Ishikawa (cell line): ENCODE results near the gene ZNF536.

Source experiments
- CEBPB ChIP-seq: IDR thresholded peaks from 2 replicates; pipeline ENCODE4 v1.6.1; 2012
- CREB1 ChIP-seq: IDR thresholded peaks from 2 replicates; pipeline ENCODE4 v1.6.1; 2012; ENCODE audit warnings: low read depth
- EGR1 ChIP-seq: IDR thresholded peaks from 2 replicates; pipeline ENCODE4 v1.6.1; 2012
- EP300 ChIP-seq: IDR thresholded peaks from 2 replicates; pipeline ENCODE4 v1.6.1; 2012; ENCODE audit warnings: borderline replicate concordance
- MAX ChIP-seq: IDR thresholded peaks from 2 replicates; pipeline ENCODE4 v1.6.1; 2012
- REST ChIP-seq: IDR thresholded peaks from 2 replicates; pipeline ENCODE4 v1.6.1; 2012; ENCODE audit warnings: low read depth, mild to moderate bottlenecking
- TEAD4 ChIP-seq: IDR thresholded peaks from 2 replicates; pipeline ENCODE4 v1.6.1; 2012

DNA sequence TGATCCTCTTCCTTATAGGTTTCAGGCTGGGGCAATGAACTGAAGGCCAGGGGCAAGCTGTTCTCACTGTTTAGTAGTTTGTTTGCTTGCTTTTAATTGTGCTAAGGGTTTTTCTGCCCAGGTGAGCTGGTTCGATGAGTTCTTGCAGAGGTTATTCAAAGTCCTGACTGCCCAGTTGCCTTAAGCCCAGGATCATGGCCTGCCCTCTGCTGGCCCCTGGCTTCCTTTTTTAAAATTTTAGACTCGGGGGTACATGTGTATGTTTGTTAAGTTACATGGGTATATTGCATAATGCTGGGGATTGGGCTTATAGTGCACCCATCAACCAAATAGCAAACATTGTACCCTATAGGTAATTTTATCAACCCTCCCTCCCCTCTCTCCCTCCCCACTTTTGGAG, 65.7 kb downstream of the ZNF536 start:
- TF ChIP-seq MAX (no peak), EP300 (no peak), CEBPB (no peak), EGR1 (no peak), TEAD4 (no peak), REST (no peak), CREB1 (no peak)
